Mammary epithelial cell (primary cell): ENCODE results near the gene FMN1.

Source experiments
- CTCF ChIP-seq, 2 donors: IDR thresholded peaks in 1 of 2; conservative IDR thresholded peaks in 1 of 2; 2 replicates each; pipeline ENCODE4 v1.5.1; 2011 to 2012; ENCODE audit warnings: inconsistent platforms in 2 of 2, low read length in 2 of 2, mild to moderate bottlenecking in 2 of 2, control low read depth in 1 of 2, low read depth in 1 of 2; ENCODE audit not compliant: insufficient read depth in 1 of 2; ENCODE audit errors: extremely low read depth in 1 of 2
- EZH2 ChIP-seq: IDR thresholded peaks from 2 replicates; pipeline ENCODE4 v1.6.1; 2012; ENCODE audit warnings: low read length, inconsistent platforms, borderline replicate concordance

GRCh38 chr15:33155691-33156420 lies 38.7 kb downstream of the FMN1 start:
- TF ChIP-seq EZH2 (no peak), CTCF (conservative IDR thresholded peaks at IDR 0.05 in 1 of 2, IDR thresholded peaks at IDR 0.05 in 1 of 2; ENCODE audit: extremely low read depth in 1 of 2, insufficient read depth in 1 of 2, low read depth in 1 of 2, low read length in 2 of 2) (no peak)
